ENCODE results near the gene TTC38. TPM values are rescaled to one million over a fixed set of nuclear protein-coding genes. Genes with fewer than 3 reads are reported as not detected.

Gene TTC38
- total RNA-seq, 1 experiment from 2014 or later, result 16.7 TPM

DNA sequence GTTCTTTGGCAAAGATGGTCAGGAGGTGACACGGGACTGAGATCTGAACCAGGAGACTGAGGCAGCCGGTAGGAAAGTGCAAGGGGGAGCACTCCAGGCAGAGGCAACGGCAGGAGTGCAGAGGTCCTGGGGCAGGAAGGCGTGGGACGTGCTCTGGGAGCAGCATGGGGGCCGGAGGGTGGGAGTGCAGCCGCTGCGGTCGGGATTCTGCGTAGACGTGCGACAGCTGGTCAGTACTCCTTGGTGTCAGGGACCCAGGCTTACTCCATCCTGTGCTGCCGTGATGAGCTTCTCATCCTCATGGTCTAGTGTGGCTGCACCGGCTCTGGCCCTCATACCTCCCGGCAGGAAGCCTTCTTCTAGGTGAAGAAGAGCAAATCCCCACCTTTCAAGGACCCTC, 50.8 kb downstream of the TTC38 start:
- no peaks in the 10 kb centered on the region for H3K4me1 Mint-ChIP-seq (ENCODE audit: insufficient read depth, unreplicated experiment)
- intact Hi-C loops (cut with micrococcal nuclease), result no loop called here
- H3K36me3 Mint-ChIP-seq (ENCODE audit: insufficient read depth, unreplicated experiment), result peaks cover 18% of the 10 kb centered on the region
- TF ChIP-seq, protein P1, sequence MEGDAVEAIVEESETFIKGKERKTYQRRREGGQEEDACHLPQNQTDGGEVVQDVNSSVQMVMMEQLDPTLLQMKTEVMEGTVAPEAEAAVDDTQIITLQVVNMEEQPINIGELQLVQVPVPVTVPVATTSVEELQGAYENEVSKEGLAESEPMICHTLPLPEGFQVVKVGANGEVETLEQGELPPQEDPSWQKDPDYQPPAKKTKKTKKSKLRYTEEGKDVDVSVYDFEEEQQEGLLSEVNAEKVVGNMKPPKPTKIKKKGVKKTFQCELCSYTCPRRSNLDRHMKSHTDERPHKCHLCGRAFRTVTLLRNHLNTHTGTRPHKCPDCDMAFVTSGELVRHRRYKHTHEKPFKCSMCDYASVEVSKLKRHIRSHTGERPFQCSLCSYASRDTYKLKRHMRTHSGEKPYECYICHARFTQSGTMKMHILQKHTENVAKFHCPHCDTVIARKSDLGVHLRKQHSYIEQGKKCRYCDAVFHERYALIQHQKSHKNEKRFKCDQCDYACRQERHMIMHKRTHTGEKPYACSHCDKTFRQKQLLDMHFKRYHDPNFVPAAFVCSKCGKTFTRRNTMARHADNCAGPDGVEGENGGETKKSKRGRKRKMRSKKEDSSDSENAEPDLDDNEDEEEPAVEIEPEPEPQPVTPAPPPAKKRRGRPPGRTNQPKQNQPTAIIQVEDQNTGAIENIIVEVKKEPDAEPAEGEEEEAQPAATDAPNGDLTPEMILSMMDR (IDR thresholded peaks at IDR 0.05; ENCODE audit: unreplicated experiment), result no peak
- no TSS peak for BruUV-seq (replicated peaks)
- no peak overlapping the region for H3K27ac Mint-ChIP-seq (ENCODE audit: low read depth, unreplicated experiment)
- H3K9me3 Mint-ChIP-seq (ENCODE audit: unreplicated experiment), result no peaks in the 10 kb centered on the region
- no peak for DNase-seq (ENCODE audit: unreplicated experiment)
- H3K4me3 Mint-ChIP-seq (ENCODE audit: unreplicated experiment), result no peak overlapping the region
- POLR2A ChIA-PET, result no interaction called here
- CTCF ChIA-PET, result interaction anchor here (0.5 to 11.2 kb wide), 7 partner anchors 12 to 1085 kb away, joined by 3 to 157 read pairs (median 4); no protein-coding TSS in a partner anchor
- H3K27me3 Mint-ChIP-seq (ENCODE audit: insufficient read depth, unreplicated experiment), result no peaks in the 10 kb centered on the region

DNA sequence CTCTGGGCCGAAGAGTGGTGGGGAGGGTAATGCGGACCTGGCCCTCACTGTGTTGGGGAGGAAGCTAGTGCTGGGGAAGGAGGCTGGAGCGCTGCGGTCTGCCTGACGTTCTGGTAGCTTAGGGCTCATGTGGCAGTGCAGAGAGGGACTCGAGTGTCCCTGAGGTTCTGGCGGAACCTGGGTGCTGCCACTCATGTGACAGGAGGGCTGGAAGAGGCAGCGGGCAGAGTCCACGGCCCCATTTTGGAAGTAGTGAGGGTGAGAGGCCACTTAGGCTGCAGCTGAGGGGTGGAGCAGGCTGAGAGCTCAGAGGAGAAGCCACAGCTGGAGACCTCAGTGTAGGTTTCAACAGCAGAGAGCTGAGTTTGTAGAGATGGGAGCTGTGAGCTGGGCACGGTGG, 51.5 kb downstream of the TTC38 start:
- POLR2A ChIA-PET, result no interaction called here
- no peak for DNase-seq (ENCODE audit: unreplicated experiment)
- Mint-ChIP-seq H3K27ac (ENCODE audit: low read depth, unreplicated experiment) (peak overlapping the region; percentile 37), H3K36me3 (ENCODE audit: insufficient read depth, unreplicated experiment) (peaks cover 23% of the 10 kb centered on the region), H3K27me3 (ENCODE audit: insufficient read depth, unreplicated experiment) (no peaks in the 10 kb centered on the region), H3K4me3 (ENCODE audit: unreplicated experiment) (no peak overlapping the region), H3K9me3 (ENCODE audit: unreplicated experiment) (no peaks in the 10 kb centered on the region), H3K4me1 (ENCODE audit: insufficient read depth, unreplicated experiment) (no peaks in the 10 kb centered on the region)
- TF ChIP-seq, protein P1 (IDR thresholded peaks at IDR 0.05; ENCODE audit: unreplicated experiment), result no peak
- intact Hi-C loops (cut with micrococcal nuclease), result no loop called here
- BruUV-seq (replicated peaks), result no TSS peak
- CTCF ChIA-PET, result interaction anchor here (0.6 to 11.2 kb wide), 3 partner anchors 198 to 324 kb away, joined by 3 to 157 read pairs (median 18); no protein-coding TSS in a partner anchor

DNA sequence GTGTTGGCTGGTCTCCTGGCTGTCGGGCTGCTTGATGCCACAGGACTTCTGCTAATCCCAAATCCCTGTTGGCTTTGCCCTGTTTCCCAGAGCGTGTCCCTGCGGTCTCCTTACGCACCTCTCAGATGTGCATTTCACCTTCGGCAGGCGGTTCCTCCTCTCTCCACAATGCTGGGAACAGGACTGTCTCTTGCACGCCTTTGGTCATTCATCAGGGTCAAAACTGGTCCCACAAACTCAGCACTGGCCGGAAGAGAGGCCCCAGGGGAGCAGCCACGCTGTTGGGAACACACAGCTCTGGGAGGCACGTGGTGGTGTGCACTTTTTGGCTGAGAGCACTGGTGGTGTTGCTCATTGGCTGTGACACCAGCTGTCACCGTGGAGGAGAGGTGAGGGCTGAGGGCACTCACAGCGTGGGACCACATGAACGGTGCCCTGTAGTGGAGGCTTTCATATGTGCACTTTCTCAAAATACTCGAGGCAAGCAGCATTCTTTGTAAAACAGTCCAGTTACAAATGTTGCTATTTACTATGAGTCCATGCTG, 52.4 kb downstream of the TTC38 start:
- H3K27ac Mint-ChIP-seq (ENCODE audit: low read depth, unreplicated experiment), result no peak overlapping the region
- peaks cover 23% of the 10 kb centered on the region for H3K36me3 Mint-ChIP-seq (ENCODE audit: insufficient read depth, unreplicated experiment)
- H3K27me3 Mint-ChIP-seq (ENCODE audit: insufficient read depth, unreplicated experiment), result no peaks in the 10 kb centered on the region
- TF ChIP-seq, protein P1 (IDR thresholded peaks at IDR 0.05; ENCODE audit: unreplicated experiment), result no peak
- no peaks in the 10 kb centered on the region for H3K9me3 Mint-ChIP-seq (ENCODE audit: unreplicated experiment)
- BruUV-seq (replicated peaks), result no TSS peak
- no peaks in the 10 kb centered on the region for H3K4me1 Mint-ChIP-seq (ENCODE audit: insufficient read depth, unreplicated experiment)
- intact Hi-C loops (cut with micrococcal nuclease), result no loop called here
- DNase-seq (ENCODE audit: unreplicated experiment), result no peak
- no peak overlapping the region for H3K4me3 Mint-ChIP-seq (ENCODE audit: unreplicated experiment)
- ChIA-PET POLR2A (no interaction called here), CTCF (interaction anchor here (1.2 to 2.2 kb wide), 2 partner anchors 198 to 314 kb away, joined by 5 to 8 read pairs; no protein-coding TSS in a partner anchor)

DNA sequence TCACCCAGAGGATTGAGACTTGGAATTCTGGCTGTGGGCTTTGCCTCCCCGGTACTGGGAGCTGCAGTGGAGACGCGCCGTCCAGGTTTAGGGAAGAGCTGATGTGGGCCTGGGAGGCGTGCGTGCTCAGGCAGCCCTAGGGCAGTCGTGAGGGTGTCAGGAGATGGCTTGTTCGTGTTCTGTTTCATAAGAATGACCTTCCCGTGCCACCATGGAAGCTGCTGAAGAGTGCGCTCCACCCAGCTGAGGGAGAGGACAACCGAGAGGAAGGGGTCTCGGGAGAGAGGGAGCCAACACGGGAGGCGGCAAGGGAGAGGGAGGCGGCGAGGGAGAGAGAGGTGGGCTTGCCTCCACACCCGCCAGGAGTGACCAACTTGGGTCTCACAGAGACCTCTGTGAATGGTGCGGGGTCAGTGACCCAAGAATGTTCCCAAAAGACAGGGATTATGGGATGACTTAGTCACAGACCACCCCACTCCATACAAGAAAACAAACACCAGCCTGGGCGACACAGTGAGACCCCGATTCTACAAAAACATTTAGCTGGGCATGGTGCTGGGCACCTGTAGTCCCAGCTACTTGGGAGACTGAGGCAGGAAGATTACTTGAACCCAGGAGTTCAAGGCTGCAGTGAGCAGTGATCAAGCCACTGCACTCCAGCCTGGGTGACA, 53.0 kb downstream of the TTC38 start:
- POLR2A ChIA-PET, result interaction anchor here (0.7 kb wide), 1 partner anchor 53 kb away, joined by 3 read pairs; the partner anchor contains the start of gene TTC38
- Mint-ChIP-seq H3K9me3 (ENCODE audit: unreplicated experiment) (no peaks in the 10 kb centered on the region), H3K36me3 (ENCODE audit: insufficient read depth, unreplicated experiment) (peaks cover 23% of the 10 kb centered on the region), H3K27me3 (ENCODE audit: insufficient read depth, unreplicated experiment) (no peaks in the 10 kb centered on the region), H3K27ac (ENCODE audit: low read depth, unreplicated experiment) (no peak overlapping the region), H3K4me3 (ENCODE audit: unreplicated experiment) (no peak overlapping the region), H3K4me1 (ENCODE audit: insufficient read depth, unreplicated experiment) (no peaks in the 10 kb centered on the region)
- BruUV-seq (replicated peaks), result no TSS peak
- TF ChIP-seq, protein P1 (IDR thresholded peaks at IDR 0.05; ENCODE audit: unreplicated experiment), result no peak
- CTCF ChIA-PET, result interaction anchor here (1.2 to 2.2 kb wide), 2 partner anchors 199 to 315 kb away, joined by 5 to 8 read pairs; no protein-coding TSS in a partner anchor
- intact Hi-C loops (cut with micrococcal nuclease), result no loop called here
- no peak for DNase-seq (ENCODE audit: unreplicated experiment)
